Iris pigment epithelial cell (primary cell): ENCODE measurements around the gene KRTAP3-1.
"Not testable (repeated sequence)": the region's sequence is repeated elsewhere in the genome, so short reads cannot be mapped to it uniquely, and the experiment has no call there.

ENCODE experiments used
- DNase-seq: peaks from one replicate; pipeline ENCODE4 v3.0.0-alpha.2; 2011; ENCODE audit warnings: low read depth

Gene KRTAP3-1

DNA sequence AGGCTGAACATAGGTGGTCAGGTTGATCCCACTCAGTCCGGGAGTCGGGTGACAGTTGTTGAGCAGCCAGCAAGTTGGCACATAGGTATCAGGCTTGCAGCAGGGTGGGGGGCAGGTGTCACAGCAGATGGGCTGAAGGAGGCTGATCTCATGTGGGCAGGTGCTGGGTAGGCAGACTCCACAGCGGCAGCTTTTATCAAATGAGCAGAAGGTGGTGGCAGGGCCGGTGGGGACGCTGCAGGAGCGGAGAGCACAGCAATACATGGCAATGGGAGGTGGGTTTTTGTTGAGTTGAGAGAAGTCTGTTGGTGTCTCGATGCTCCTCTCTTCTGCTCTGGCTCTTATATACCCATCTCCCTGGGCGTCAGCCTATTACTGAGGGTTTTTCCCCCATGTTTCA, at the start of gene KRTAP3-1:
Gene KRTAP3-1 (minus strand): TSS at position 318 of the 400 bp plus-strand sequence. CDS start 54 bp downstream, at position 264.
- DNase-seq: no peak

GRCh38 chr17:41057547-41057946, 48.6 kb upstream of the KRTAP3-1 start:
- DNase-seq: no peak

- DNase-seq: not testable (repeated sequence)
Measured at GRCh38 chr17:41055130-41055529, 46.2 kb upstream of the KRTAP3-1 start, which contains the start of gene KRTAP2-2. KRTAP2-2 (minus strand) TSS chr17:41055230; CDS start chr17:41055211, 19 bp downstream.

- DNase-seq: not testable (repeated sequence)
Measured at GRCh38 chr17:41054556-41054955, 45.6 kb upstream of the KRTAP3-1 start.

DNA sequence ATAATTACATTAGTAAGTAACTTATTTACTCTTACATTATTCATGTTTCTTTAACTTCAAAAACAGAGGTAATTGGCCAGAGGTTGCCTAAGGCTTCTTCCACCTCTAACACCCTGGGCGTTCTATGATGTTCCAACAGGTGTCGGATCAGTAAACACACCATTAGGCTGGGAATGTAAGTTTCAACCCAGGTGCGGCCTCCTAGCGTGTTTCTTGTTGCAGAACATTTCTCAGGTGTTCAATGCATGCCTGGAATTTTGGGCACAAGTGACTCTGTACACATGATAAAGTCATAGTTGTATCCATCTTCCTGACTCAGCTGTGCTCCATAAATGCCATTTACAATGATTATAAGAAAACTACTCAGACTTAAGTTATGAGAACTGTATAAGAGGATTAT, 45.1 kb upstream of the KRTAP3-1 start:
- DNase-seq: no peak

- DNase-seq: peak; percentile 53
Measured at GRCh38 chr17:41052566-41052965, 43.6 kb upstream of the KRTAP3-1 start.

DNA sequence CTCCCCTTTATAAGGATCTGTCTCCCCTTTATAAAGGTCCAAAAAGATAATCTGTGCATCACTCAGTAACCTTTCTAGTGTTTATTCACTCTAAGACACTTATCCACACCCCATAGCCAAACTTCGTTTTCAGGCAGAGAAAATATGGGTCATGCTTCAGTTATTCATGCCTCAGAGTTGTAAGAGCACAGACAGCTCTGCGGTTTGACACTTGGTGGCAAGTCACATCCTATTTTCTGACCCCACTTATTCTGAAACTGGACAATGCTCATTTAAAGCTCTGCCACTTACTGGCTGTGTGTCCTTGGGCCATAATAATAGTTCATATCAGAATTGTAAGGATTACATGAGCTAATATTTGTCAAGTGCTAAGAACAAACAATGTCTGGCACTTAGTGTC, 40.2 kb upstream of the KRTAP3-1 start:
- peak; percentile 90 for DNase-seq

- peak; percentile 56 for DNase-seq
Measured at GRCh38 chr17:41048441-41048840, 39.5 kb upstream of the KRTAP3-1 start.

DNA sequence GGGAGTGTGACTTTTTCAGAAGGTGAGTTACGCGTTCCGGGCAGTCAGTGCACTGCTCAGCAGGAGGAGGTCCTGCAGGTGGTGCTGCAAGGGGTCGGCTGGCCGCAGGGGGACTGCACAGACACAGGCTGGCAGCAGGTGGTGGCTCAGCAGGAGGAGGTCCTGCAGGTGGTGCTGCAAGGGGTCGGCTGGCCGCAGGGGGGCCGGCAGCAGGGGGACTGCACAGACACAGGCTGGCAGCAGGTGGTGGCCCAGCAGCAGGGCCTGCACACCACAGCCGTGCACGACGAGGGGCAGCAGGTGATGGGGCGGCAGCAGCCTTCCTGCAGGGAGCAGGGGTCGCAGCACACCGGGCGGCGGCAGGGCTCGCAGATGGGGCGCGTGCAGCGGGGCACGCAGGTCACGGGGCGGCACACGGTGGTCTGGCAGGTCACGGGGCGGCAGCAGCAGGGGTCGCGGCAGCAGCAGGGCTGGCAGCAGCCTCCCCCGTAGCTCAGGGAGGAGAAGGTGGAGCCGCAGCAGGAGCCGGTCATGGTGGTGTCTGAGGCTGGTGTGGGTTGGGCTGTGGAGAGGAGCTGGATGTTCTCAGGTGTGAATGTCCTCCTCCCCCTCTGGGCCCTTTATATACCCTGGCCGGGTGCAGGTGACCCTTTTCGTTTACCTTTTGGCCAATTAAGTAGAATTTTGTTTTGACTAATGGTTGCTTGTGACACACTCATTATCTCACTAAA, 38.0 kb upstream of the KRTAP3-1 start, which contains the start of gene KRTAP2-1:
Gene KRTAP2-1 (minus strand): TSS at position 582 of the 731 bp plus-strand sequence. CDS start 49 bp downstream, at position 533.
- not testable (repeated sequence) for DNase-seq

GRCh38 chr17:41042953-41043352, 34.0 kb upstream of the KRTAP3-1 start:
- no peak for DNase-seq

DNA sequence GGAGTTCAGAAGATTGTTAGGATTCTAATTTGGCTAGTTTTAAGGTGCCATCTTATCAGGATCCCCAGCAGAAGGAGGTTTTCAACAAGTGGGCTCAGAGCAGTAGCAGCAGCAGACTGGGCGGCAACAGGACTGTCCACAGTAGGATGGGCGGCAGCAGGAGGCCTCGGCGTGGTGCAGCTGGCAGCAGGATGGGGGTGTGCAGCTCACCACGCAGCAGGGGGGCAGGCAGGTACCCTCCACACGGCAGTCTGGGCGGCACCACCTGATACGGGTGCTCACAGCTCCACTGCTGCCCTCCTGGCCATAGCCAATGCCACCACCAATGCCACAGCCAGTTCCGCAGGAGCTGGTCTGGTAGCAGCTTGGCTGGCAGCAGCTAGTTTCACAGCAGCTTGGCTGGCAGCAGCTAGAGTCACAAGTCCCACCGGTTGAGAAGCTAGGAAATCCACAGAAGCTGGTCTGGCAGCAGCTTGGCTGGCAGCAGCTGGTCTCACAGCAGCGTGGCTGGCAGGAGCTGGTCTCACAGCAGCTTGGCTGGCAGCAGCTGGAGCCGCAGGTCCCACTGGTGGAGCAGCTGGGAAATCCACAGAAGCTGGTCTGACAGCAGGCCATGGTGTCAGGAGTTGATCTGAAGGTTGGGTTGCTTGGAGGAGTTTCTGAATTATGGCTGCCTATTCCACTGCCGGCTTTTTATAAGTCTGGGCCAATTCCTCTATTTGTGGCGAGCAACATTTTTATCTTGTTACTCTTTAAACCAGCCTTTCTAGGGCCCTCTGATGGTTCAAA, 32.0 kb upstream of the KRTAP3-1 start, which contains the start of gene KRTAP1-1:
Gene KRTAP1-1 (minus strand): TSS at position 668 of the 789 bp plus-strand sequence. CDS start 53 bp downstream, at position 615.
- DNase-seq: not testable (repeated sequence)

DNA sequence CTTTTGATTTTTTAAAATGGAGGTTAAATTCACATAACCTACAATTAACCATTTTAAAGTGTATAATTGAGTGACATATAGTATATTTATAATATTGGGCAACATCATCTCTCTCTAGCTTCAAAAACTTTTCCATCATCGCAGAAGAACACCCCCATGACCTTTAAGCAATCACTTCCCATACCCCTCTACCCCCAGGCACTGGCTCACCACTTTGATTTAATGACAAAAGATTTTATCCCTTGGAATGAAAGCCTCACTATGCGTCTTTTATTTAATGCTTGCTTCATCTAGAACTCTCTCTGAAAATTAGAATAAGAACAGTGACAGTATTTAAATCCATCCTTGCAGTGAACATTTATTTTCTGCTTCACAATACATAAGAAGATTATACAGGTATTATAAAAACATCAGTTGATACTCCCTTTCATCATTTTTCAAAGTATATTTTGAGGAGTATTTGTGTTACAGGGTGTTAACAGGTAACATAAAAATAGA, 29.0 kb upstream of the KRTAP3-1 start:
- no peak for DNase-seq

DNA sequence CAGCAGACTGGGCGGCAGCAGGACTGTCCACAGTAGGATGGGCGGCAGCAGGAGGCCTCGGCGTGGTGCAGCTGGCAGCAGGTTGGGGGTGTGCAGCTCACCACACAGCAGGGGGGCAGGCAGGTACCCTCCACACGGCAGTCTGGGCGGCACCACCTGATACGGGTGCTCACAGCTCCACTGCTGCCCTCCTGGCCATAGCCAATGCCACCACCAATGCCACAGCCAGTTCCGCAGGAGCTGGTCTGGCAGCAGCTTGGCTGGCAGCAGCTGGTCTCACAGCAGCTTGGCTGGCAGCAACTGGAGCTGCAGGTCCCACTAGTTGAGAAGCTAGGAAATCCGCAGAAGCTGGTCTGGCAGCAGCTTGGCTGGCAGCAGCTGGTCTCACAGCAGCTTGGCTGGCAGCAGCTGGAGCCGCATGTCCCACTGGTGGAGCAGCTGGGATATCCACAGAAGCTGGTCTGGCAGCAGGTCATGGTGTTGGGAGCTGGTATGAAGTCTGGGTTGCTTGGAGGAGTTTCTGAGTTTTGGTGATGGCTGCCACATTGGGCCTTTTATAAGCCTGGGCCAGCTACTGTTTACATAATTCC, 25.5 kb upstream of the KRTAP3-1 start, which contains the start of gene KRTAP1-3:
Gene KRTAP1-3 (minus strand): TSS at position 529 of the 590 bp plus-strand sequence. CDS start 53 bp downstream, at position 476.
- DNase-seq: not testable (repeated sequence)

DNA sequence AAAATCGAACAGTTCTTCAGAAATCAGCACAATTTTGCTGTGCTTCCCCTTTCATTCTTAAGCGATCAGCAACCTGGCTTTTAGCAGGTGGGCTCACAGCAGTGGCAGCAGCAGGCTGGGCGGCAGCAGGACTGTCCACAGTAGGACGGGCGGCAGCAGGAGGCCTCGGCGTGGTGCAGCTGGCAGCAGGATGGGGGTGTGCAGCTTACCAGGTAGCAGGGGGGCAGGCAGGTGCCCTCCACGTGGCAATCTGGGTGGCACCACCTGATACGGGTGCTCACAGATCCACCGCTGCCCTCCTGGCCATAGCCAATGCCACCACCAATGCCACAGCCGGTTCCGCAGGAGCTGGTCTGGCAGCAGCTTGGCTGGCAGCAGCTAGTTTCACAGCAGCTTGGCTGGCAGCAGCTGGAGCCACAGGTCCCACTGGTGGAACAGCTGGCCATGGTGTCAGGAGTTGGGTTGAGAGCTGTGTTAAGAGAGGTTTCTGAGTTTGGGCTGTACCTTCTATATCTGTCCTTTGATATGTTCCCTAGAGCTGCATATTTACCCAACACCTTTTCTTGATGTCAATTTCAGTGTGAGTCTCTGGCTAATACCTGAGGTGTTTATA, 20.8 kb upstream of the KRTAP3-1 start, which contains the start of gene KRTAP1-4:
Gene KRTAP1-4 (minus strand): TSS at position 563 of the 613 bp plus-strand sequence. CDS start 117 bp downstream, at position 446.
- no peak for DNase-seq

DNA sequence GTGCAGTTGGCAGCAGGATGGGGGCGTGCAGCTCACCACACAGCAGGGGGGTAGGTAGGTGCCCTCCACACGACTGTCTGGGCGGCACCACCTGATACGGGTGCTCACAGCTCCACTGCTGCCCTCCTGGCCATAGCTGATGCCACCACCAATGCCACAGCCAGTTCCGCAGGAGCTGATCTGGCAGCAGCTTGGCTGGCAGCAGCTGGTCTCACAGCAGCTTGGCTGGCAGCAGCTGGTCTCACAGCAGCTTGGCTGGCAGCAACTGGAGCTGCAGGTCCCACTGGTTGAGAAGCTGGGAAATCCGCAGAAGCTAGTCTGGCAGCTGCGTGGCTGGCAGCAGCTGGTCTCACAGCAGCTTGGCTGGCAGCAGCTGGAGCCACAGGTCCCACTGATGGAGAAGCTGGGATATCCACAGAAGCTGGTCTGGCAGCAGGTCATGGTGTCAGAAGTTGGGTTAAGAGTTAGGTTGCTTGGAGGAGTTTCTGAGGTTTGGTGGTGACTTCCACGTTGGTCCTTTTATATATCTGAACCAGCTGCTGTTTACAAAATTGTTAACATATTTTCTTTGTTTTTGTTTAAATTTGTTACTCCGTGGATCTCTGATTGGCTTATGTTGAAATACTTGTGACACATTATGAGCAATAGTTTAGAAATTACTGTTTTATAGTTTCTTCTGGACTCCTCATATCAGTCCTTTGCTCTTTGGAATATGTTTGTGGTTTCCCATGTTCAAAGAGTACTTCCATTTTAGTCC, 18.0 kb upstream of the KRTAP3-1 start, which contains the start of gene KRTAP1-5:
Gene KRTAP1-5 (minus strand): TSS at position 494 of the 757 bp plus-strand sequence. CDS start 53 bp downstream, at position 441.
- DNase-seq: peak; percentile 89

DNA sequence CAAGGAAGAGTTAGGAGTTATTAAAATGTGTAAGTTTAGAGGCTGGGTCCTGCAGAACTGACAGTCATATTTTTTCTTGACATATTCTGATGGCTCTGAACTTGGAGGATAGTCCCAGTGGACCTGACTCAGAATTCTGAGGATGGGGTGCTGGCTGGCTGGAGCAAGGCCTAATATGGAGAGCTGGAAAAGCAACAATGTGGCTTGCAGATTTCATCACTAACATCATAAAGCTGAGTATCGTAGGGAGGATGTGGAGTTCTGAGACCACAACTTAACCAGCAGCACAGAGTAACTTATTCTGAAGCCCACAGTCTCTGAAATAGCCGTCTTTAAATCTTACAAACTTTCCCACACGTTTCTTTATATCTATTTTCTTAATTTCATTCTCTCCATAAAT, 15.8 kb upstream of the KRTAP3-1 start:
- no peak for DNase-seq

DNA sequence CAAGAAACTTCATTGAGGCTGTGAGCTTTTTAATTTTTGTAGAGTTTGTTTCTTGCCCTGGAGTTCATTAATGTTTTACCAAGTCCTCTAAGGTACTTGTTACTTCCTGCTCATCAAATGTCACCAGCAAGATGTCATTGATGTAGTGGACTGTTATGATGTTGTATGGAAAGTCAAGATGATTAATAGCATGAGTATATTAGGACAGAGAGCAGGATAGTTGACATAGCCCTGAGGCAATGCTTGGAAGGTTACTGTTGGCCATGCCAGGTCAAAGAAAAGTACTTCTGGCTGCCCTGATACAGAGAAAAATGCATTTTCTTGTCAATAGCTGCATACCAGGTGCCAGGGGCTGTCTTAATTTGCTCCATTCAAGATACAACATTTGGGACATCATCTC, 11.4 kb upstream of the KRTAP3-1 start:
- no peak for DNase-seq

DNA sequence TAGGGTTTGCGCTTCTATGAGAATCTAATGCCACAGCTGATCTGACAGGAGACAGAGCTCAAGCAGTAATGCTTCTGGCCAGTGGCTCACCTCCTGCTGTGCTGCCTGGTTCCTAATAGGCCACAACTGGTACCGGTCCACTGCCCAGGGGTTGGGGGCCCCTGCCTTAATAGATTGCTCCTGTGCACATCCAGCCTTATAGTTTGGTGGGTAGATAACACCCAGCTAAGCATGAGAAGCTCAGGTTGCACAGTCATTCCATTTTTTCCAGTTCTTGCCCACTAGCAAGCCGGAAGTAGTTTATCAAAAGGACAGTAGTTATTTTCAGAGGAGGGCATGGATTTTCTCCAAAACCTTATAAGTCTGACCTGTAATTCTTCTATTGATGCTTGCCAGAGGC, 10.5 kb upstream of the KRTAP3-1 start:
- DNase-seq: no peak

- DNase-seq: no peak
Measured at GRCh38 chr17:41018541-41018940, 9.6 kb upstream of the KRTAP3-1 start.

GRCh38 chr17:41016578-41017215, 7.8 kb upstream of the KRTAP3-1 start:
- no peak for DNase-seq
